Fibroblast of peridontal ligament (primary cell): ENCODE data around the gene CALHM2.

Experiments used
- DNase-seq: peaks from one replicate; pipeline ENCODE4 v3.0.0-alpha.2; 2010; ENCODE audit errors: extremely low read depth

Gene CALHM2

GRCh38 chr10:103475437-103475836 is 23.3 kb upstream of the CALHM2 start:
- no peak for DNase-seq

GRCh38 chr10:103474077-103474476 is 21.9 kb upstream of the CALHM2 start:
- DNase-seq, result no peak

- DNase-seq, result no peak
Observed at GRCh38 chr10:103473261-103473671, 21.1 kb upstream of the CALHM2 start.

GRCh38 chr10:103472005-103472404 is 19.8 kb upstream of the CALHM2 start:
- DNase-seq, result no peak

GRCh38 chr10:103470761-103471653 is 18.8 kb upstream of the CALHM2 start:
- no peak for DNase-seq

GRCh38 chr10:103469201-103469600 is 17.0 kb upstream of the CALHM2 start:
- no peak for DNase-seq

- no peak for DNase-seq
Observed at GRCh38 chr10:103467406-103467805, 15.2 kb upstream of the CALHM2 start.

- DNase-seq, result peak; percentile 25
Observed at GRCh38 chr10:103466734-103467133, 14.6 kb upstream of the CALHM2 start.

GRCh38 chr10:103465411-103466179 is 13.4 kb upstream of the CALHM2 start:
- DNase-seq, result no peak

GRCh38 chr10:103463499-103463898 is 11.3 kb upstream of the CALHM2 start:
- DNase-seq, result no peak

GRCh38 chr10:103459615-103460014 is 7.4 kb upstream of the CALHM2 start:
- no peak for DNase-seq

- no peak for DNase-seq
Observed at GRCh38 chr10:103458720-103459119, 6.5 kb upstream of the CALHM2 start, which contains the start of gene CALHM1. Gene CALHM1, minus strand, starts transcription at chr10:103458900. Its CDS starts 149 bp downstream, at chr10:103458751.

GRCh38 chr10:103457896-103458583 is 5.9 kb upstream of the CALHM2 start:
- DNase-seq, result no peak

GRCh38 chr10:103457176-103457712 is 5.1 kb upstream of the CALHM2 start:
- DNase-seq, result no peak

- DNase-seq, result no peak
Observed at GRCh38 chr10:103456074-103456660, 4.0 kb upstream of the CALHM2 start.

- DNase-seq, result no peak
Observed at GRCh38 chr10:103455235-103455634, 3.1 kb upstream of the CALHM2 start.

- no peak for DNase-seq
Observed at GRCh38 chr10:103454026-103454425, 1.9 kb upstream of the CALHM2 start.

GRCh38 chr10:103452506-103453230 is 498 bp upstream of the CALHM2 start:
- DNase-seq, result no peak

GRCh38 chr10:103451091-103451813 is 918 bp downstream of the CALHM2 start:
- peak; percentile 38 for DNase-seq

GRCh38 chr10:103450201-103450695 is 1.9 kb downstream of the CALHM2 start:
- no peak for DNase-seq
